ENCODE results near the gene NEK6.

DNA sequence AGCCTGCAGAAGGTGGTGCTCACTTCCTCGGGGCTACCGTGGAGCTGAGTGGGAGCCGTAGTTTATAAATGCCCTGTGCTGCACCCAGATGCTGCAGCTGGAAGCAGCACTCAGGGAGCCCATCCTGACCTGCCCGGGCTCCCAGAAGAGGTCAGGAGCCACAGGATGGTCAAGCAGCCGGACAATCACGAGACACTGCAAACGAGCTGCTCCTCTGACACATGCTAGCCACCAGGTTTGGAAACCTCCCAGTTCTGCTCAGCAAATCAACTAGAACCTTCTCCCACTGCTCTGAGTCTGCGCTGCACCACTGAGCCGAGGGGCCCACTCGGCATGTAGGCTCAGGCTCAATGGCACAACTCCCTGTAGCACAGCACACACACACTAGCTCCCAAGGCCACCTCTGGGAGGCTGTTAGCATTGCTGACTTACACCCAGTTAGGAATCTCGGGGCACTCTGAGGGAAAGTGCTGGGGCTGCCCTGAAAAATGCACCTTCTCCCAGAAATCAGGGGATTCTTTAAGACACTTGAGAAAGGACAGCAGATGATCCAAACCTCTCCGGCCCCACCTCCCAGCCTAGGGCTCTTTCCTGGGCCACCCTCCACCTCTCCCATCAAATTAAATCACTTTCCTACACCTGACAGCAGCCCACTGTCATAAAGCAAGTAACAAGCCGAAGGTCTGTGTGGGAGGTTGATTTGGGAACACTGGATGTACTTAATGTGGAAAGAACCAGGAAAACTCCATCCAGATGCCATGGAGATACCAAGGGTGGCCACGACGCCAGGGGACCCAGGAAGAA is 98.4 kb downstream of the NEK6 start:
- TF ChIP-seq CTCF (IDR thresholded peaks at IDR 0.05; ENCODE audit: borderline replicate concordance, extremely low read depth, low read length, poor library complexity, severe bottlenecking) (no peak), EZH2 (IDR thresholded peaks at IDR 0.05; ENCODE audit: borderline replicate concordance, low read depth, low read length, severe bottlenecking) (no peak)
